OCI-LY3 (cell line): ENCODE measurements around the gene SLC18A3.

Experiments
- H2AFZ ChIP-seq: fragments of 200-600, 300-600 bp; shearing (Covaris generic); 2 replicates; pipeline ENCODE4 v1.6.0; 2014; ENCODE audit warnings: antibody characterized with exemption, low read depth, low read length
- H3K27ac ChIP-seq: fragments of 200-600, 300-600 bp; sonication (generic); 2 replicates; pipeline ENCODE4 v1.5.1; 2014; ENCODE audit warnings: mild to moderate bottlenecking, low read length, moderate library complexity, mixed read lengths
- H3K27me3 ChIP-seq: fragments of 200-600, 300-600 bp; sonication (generic); 2 replicates; pipeline ENCODE4 v1.6.1; 2014; ENCODE audit warnings: low read depth, low read length, mixed read lengths
- H3K36me3 ChIP-seq: fragments of 200-600, 300-600 bp; sonication (generic); replicated peaks from 2 replicates; pipeline ENCODE3; 2014; ENCODE audit warnings: low read depth, low read length, mixed read lengths
- H3K4me1 ChIP-seq: fragments of 300-600, 200-600 bp; sonication (generic); 2 replicates; pipeline ENCODE4 v1.6.1; 2014; ENCODE audit warnings: low read length, mixed read lengths
- H3K4me2 ChIP-seq: fragments of 200-600, 300-600 bp; sonication (generic); 2 replicates; pipeline ENCODE4 v1.6.1; 2014; ENCODE audit warnings: low read length, mixed read lengths
- H3K4me3 ChIP-seq: fragments of 300-600, 200-600 bp; sonication (generic); 2 replicates; pipeline ENCODE4 v1.5.1; 2014; ENCODE audit warnings: antibody characterized with exemption, mild to moderate bottlenecking, low read length, moderate library complexity
- H3K79me2 ChIP-seq: fragments of 300-600, 200-600 bp; shearing (Covaris generic); 2 replicates; pipeline ENCODE4 v1.6.1; 2014; ENCODE audit warnings: mild to moderate bottlenecking, low read length, mixed read lengths
- H3K9ac ChIP-seq: fragments of 300-600, 200-600 bp; shearing (Covaris generic); 2 replicates; pipeline ENCODE4 v1.6.0; 2014; ENCODE audit warnings: mild to moderate bottlenecking, low read length, moderate library complexity
- H3K9me3 ChIP-seq: fragments of 200-600, 300-600 bp; shearing (Covaris generic); 2 replicates; pipeline ENCODE4 v1.6.1; 2014; ENCODE audit warnings: low read length, mixed read lengths; ENCODE audit not compliant: insufficient read depth
- H4K20me1 ChIP-seq: fragments of 200-600, 300-600 bp; sonication (generic); 2 replicates; pipeline ENCODE4 v1.6.1; 2016; ENCODE audit warnings: low read length, mixed read lengths; ENCODE audit not compliant: insufficient read depth
- EZH2phosphoT487 ChIP-seq: fragments of 200-600 bp; shearing (Covaris generic); IDR thresholded peaks from 2 replicates; pipeline ENCODE4 v1.6.1; 2018; ENCODE audit warnings: antibody characterized with exemption, mixed run types, low read depth
- TF ChIP-seq, protein P1 (sequence below): fragments of 200-600, 300-600 bp; sonication (generic); IDR thresholded peaks from 2 replicates; pipeline ENCODE4 v1.5.1; 2014; ENCODE audit warnings: antibody characterized with exemption, low read length, low read depth

Gene SLC18A3

DNA sequence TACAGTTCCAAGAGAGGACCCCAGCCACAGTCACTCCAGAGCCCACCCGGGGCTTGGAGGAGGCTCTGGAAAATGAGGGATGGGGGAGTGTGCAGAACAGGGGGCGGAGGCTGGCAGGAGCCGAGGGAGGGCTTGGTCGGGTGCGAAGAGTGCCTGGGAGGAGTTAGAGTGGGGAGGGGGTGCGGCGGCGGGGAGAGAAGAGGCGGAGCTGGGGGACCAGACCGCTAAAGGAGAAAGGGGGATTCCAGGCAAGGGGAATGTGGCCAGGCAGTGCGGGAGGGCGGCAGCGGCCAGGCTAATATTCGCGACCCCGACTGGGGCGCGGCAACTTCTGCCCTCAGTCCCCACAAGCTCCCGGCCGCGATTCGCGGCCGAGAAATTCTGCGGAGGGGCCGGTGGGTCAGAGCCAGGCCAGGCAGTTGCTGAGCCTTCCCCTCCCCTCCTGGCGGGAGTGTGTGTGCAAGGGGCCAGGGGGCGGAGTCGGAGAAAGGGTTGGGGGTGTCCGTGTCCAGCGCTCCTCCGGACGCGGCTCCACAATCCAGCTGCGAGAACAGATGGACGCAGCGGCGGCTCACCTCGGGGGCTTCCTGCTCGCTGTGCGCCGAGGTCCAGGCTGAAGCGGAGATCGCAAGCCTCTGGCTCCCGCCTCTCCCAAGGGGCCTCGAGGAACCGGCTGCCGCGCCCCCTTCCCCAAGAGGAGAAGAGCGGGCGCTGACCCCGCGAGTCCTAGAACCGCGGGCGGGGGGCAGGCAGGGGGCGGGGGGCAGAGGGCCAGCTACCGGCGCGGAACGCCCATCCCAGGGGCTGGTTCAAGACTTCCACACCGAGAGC lies 612 bp upstream of the SLC18A3 start:
- Histone ChIP-seq H3K9ac (no peak overlapping the region), H2AFZ (no peak overlapping the region), H3K27me3 (no peaks in the 10 kb centered on the region)

DNA sequence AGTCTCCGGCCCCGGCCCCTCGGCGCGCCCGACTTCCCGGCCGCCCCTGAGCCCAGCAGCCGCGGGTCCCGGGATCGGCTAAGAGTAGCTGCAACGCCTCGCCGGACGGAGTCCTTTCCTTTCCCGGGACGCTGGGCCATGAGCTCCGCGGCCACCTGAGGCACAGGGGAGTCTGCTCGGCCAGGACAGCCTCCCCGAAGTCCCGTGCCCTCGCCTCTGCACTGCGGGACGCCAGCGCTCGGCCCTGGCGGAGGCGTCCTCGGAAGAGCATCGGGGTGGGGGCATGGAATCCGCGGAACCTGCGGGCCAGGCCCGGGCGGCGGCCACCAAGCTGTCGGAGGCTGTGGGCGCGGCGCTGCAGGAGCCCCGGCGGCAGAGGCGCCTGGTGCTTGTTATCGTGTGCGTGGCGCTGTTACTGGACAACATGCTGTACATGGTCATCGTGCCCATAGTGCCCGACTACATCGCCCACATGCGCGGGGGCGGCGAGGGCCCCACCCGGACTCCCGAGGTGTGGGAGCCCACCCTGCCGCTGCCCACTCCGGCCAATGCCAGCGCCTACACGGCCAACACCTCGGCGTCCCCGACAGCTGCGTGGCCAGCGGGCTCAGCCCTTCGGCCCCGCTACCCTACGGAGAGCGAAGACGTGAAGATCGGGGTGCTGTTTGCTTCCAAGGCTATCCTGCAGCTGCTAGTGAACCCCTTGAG lies 502 bp downstream of the SLC18A3 start:
- H4K20me1 ChIP-seq, result no peaks in the 10 kb centered on the region
- H3K27ac ChIP-seq, result no peak overlapping the region
- no peaks in the 10 kb centered on the region for H3K27me3 ChIP-seq
- H3K4me2 ChIP-seq, result no peak overlapping the region
- H3K36me3 ChIP-seq, result no peaks in the 10 kb centered on the region
- no peak overlapping the region for H3K4me3 ChIP-seq
- no peak overlapping the region for H3K9ac ChIP-seq
- H2AFZ ChIP-seq, result no peak overlapping the region
- no peaks in the 10 kb centered on the region for H3K4me1 ChIP-seq
- H3K79me2 ChIP-seq, result no peaks in the 10 kb centered on the region
- TF ChIP-seq, protein P1, sequence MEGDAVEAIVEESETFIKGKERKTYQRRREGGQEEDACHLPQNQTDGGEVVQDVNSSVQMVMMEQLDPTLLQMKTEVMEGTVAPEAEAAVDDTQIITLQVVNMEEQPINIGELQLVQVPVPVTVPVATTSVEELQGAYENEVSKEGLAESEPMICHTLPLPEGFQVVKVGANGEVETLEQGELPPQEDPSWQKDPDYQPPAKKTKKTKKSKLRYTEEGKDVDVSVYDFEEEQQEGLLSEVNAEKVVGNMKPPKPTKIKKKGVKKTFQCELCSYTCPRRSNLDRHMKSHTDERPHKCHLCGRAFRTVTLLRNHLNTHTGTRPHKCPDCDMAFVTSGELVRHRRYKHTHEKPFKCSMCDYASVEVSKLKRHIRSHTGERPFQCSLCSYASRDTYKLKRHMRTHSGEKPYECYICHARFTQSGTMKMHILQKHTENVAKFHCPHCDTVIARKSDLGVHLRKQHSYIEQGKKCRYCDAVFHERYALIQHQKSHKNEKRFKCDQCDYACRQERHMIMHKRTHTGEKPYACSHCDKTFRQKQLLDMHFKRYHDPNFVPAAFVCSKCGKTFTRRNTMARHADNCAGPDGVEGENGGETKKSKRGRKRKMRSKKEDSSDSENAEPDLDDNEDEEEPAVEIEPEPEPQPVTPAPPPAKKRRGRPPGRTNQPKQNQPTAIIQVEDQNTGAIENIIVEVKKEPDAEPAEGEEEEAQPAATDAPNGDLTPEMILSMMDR, result no peak
- no peak for TF ChIP-seq EZH2phosphoT487
- H3K9me3 ChIP-seq, result no peaks in the 10 kb centered on the region

More for the DNA sequence above, 612 bp upstream of the SLC18A3 start:
- TF ChIP-seq, protein P1, result no peak
- Histone ChIP-seq H3K79me2 (no peaks in the 10 kb centered on the region), H3K36me3 (no peaks in the 10 kb centered on the region), H3K9me3 (no peaks in the 10 kb centered on the region), H3K4me3 (no peak overlapping the region), H3K27ac (no peak overlapping the region), H3K4me1 (no peaks in the 10 kb centered on the region), H3K4me2 (no peak overlapping the region), H4K20me1 (no peaks in the 10 kb centered on the region)

DNA sequence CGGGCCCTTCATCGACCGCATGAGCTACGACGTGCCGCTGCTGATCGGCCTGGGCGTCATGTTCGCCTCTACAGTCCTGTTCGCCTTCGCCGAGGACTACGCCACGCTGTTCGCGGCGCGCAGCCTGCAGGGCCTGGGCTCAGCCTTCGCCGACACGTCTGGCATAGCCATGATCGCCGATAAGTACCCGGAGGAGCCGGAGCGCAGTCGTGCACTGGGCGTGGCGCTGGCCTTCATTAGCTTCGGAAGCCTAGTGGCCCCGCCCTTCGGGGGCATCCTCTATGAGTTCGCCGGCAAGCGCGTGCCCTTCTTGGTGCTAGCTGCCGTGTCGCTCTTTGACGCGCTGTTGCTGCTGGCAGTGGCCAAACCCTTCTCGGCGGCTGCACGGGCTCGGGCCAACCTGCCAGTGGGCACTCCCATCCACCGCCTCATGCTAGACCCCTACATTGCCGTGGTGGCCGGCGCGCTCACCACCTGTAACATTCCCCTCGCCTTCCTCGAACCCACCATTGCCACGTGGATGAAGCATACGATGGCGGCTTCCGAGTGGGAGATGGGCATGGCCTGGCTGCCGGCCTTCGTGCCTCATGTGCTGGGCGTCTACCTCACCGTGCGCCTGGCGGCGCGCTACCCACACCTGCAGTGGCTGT lies 1.2 kb downstream of the SLC18A3 start:
- H3K4me1 ChIP-seq, result no peaks in the 10 kb centered on the region
- H3K27ac ChIP-seq, result no peak overlapping the region
- TF ChIP-seq, protein P1, result no peak
- no peak for TF ChIP-seq EZH2phosphoT487
- no peaks in the 10 kb centered on the region for H3K79me2 ChIP-seq
- no peak overlapping the region for H3K4me2 ChIP-seq
- H3K4me3 ChIP-seq, result no peak overlapping the region
- no peaks in the 10 kb centered on the region for H3K27me3 ChIP-seq
- no peaks in the 10 kb centered on the region for H3K36me3 ChIP-seq
- H3K9me3 ChIP-seq, result no peaks in the 10 kb centered on the region
- H2AFZ ChIP-seq, result no peak overlapping the region
- no peak overlapping the region for H3K9ac ChIP-seq
- no peaks in the 10 kb centered on the region for H4K20me1 ChIP-seq
